Astrocyte (in vitro differentiated cells and primary cell): ENCODE results near the gene GALNT7. TPM values are rescaled to one million over a fixed set of nuclear protein-coding genes. Genes with fewer than 3 reads are reported as not detected.
A peak's percentile ranks its signal among the peaks of the same experiment; 100 is the strongest.

Experiments
- DNase-seq: peaks from one replicate; pipeline ENCODE4 v3.0.0-alpha.2; 2010; ENCODE audit warnings: low read depth
- FAIRE-seq: peaks from 2 replicates; lab custom pipeline; 2011; peaks lifted over from hg19 to GRCh38; lab: Jason Lieb, UNC
- H2AFZ ChIP-seq: 2 replicates; pipeline ENCODE4 v1.6.0; 2012; ENCODE audit warnings: low read depth, low read length, inconsistent platforms
- H3K27ac ChIP-seq: 2 replicates; pipeline ENCODE4 v1.5.1; 2011; ENCODE audit warnings: low read depth, low read length, inconsistent platforms
- H3K27me3 ChIP-seq: 2 replicates; pipeline ENCODE4 v1.6.0; 2011; ENCODE audit warnings: low read length, inconsistent platforms; ENCODE audit not compliant: insufficient read depth
- H3K36me3 ChIP-seq: 2 replicates; pipeline ENCODE4 v1.5.1; 2011; ENCODE audit warnings: low read length, inconsistent platforms; ENCODE audit not compliant: insufficient read depth
- H3K4me1 ChIP-seq: 2 replicates; pipeline ENCODE4 v1.5.1; 2011; ENCODE audit warnings: low read length, inconsistent platforms; ENCODE audit not compliant: insufficient read depth
- H3K4me2 ChIP-seq: 2 replicates; pipeline ENCODE4 v1.6.0; 2012; ENCODE audit warnings: low read length, inconsistent platforms
- H3K4me3 ChIP-seq: 2 replicates; pipeline ENCODE4 v1.5.1; 2011; ENCODE audit warnings: low read depth, mild to moderate bottlenecking, low read length, inconsistent platforms; ENCODE audit not compliant: insufficient read depth
- H3K79me2 ChIP-seq: 2 replicates; pipeline ENCODE4 v1.6.0; 2012; ENCODE audit warnings: mild to moderate bottlenecking, low read length, inconsistent platforms; ENCODE audit not compliant: insufficient read depth
- H3K9ac ChIP-seq: 2 replicates; pipeline ENCODE4 v1.6.0; 2012; ENCODE audit warnings: mild to moderate bottlenecking, low read length, inconsistent platforms
- H3K9me3 ChIP-seq: 2 replicates; pipeline ENCODE4 v1.5.1; 2012; ENCODE audit warnings: low read depth, mild to moderate bottlenecking, low read length, inconsistent platforms; ENCODE audit not compliant: insufficient read depth
- H4K20me1 ChIP-seq: 2 replicates; pipeline ENCODE4 v1.6.0; 2012; ENCODE audit warnings: low read length, inconsistent platforms; ENCODE audit not compliant: insufficient read depth
- H3K27ac Mint-ChIP-seq: one replicate; pipeline ENCODE4 v1.8.0; 2021; ENCODE audit warnings: mild to moderate bottlenecking, mixed read lengths; ENCODE audit not compliant: unreplicated experiment
- H3K27me3 Mint-ChIP-seq: one replicate; pipeline ENCODE4 v1.8.0; 2021; ENCODE audit warnings: low read depth, mixed read lengths; ENCODE audit not compliant: unreplicated experiment
- H3K36me3 Mint-ChIP-seq: one replicate; pipeline ENCODE4 v1.8.0; 2021; ENCODE audit warnings: low read depth, mixed read lengths; ENCODE audit not compliant: unreplicated experiment
- H3K4me1 Mint-ChIP-seq: one replicate; pipeline ENCODE4 v1.8.0; 2021; ENCODE audit warnings: low read depth, mixed read lengths; ENCODE audit not compliant: unreplicated experiment
- H3K4me3 Mint-ChIP-seq: one replicate; pipeline ENCODE4 v1.8.0; 2021; ENCODE audit warnings: mild to moderate bottlenecking, moderate library complexity, mixed read lengths; ENCODE audit not compliant: unreplicated experiment
- H3K9me3 Mint-ChIP-seq: one replicate; pipeline ENCODE4 v1.8.0; 2021; ENCODE audit warnings: mild to moderate bottlenecking, mixed read lengths; ENCODE audit not compliant: unreplicated experiment
- EZH2 ChIP-seq: IDR thresholded peaks from 2 replicates; pipeline ENCODE4 v1.6.1; 2012; ENCODE audit warnings: mild to moderate bottlenecking, low read length, inconsistent platforms; ENCODE audit not compliant: insufficient read depth
- total RNA-seq: library from RNA; stranded (reverse); gene quantifications from 2 replicates; pipeline ENCODE4 v1.2.1, GENCODE V29; 2021
- TF ChIP-seq, protein P1 (sequence below): IDR thresholded peaks from 2 replicates; pipeline ENCODE4 v1.5.1; 2011; ENCODE audit warnings: low read depth, mild to moderate bottlenecking, inconsistent platforms, low read length, moderate library complexity; ENCODE audit not compliant: insufficient read depth

The GALNT7 gene
- total RNA-seq, 1 donor from 2014 or later = 97.6 TPM

DNA sequence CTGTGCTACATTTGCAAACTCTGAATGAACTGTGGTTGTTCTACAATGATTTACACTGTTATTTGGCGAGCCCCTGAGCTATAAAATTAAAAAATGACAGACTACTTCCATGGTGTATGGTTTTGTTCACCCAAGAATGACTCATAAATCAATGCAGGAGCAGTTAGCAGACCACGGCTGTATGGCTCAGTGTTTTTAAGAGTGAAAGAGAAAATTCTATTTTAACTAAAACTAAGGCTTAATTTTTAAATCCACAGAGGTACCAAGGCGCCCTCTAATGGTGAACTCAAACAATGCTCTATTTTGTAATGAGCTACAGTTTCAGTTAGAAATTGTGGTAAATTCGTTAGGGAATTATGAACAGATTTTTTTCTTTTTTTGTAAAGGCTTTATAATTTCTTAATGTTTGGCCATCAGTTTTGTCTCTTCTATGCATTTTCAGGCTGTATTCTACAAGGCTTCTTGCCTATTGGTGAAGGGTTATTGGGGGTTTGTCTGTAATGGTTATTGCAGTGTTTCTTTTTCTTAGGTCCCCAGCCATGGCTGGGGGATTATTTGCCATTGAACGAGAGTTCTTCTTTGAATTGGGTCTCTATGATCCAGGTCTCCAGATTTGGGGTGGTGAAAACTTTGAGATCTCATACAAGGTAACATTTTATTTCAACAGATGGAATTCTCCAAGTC is 133.0 kb downstream of the GALNT7 start:
- FAIRE-seq (no peak), DNase-seq (peak; percentile 48)
- Mint-ChIP-seq H3K27ac (no peak overlapping the region), H3K4me3 (no peak overlapping the region), H3K36me3 (peaks cover 6% of the 10 kb centered on the region), H3K4me1 (peaks cover 16% of the 10 kb centered on the region), H3K9me3 (peaks cover 2% of the 10 kb centered on the region), H3K27me3 (no peaks in the 10 kb centered on the region)
- Histone ChIP-seq H3K79me2 (no peaks in the 10 kb centered on the region), H3K9ac (no peak overlapping the region), H3K4me2 (no peak overlapping the region), H4K20me1 (no peaks in the 10 kb centered on the region), H3K27me3 (no peaks in the 10 kb centered on the region), H3K4me1 (no peaks in the 10 kb centered on the region), H2AFZ (no peak overlapping the region), H3K4me3 (no peak overlapping the region), H3K27ac (no peak overlapping the region), H3K36me3 (no peaks in the 10 kb centered on the region), H3K9me3 (no peaks in the 10 kb centered on the region)
- TF ChIP-seq, protein P1, sequence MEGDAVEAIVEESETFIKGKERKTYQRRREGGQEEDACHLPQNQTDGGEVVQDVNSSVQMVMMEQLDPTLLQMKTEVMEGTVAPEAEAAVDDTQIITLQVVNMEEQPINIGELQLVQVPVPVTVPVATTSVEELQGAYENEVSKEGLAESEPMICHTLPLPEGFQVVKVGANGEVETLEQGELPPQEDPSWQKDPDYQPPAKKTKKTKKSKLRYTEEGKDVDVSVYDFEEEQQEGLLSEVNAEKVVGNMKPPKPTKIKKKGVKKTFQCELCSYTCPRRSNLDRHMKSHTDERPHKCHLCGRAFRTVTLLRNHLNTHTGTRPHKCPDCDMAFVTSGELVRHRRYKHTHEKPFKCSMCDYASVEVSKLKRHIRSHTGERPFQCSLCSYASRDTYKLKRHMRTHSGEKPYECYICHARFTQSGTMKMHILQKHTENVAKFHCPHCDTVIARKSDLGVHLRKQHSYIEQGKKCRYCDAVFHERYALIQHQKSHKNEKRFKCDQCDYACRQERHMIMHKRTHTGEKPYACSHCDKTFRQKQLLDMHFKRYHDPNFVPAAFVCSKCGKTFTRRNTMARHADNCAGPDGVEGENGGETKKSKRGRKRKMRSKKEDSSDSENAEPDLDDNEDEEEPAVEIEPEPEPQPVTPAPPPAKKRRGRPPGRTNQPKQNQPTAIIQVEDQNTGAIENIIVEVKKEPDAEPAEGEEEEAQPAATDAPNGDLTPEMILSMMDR = peak; percentile 73
- no peak for TF ChIP-seq EZH2

DNA sequence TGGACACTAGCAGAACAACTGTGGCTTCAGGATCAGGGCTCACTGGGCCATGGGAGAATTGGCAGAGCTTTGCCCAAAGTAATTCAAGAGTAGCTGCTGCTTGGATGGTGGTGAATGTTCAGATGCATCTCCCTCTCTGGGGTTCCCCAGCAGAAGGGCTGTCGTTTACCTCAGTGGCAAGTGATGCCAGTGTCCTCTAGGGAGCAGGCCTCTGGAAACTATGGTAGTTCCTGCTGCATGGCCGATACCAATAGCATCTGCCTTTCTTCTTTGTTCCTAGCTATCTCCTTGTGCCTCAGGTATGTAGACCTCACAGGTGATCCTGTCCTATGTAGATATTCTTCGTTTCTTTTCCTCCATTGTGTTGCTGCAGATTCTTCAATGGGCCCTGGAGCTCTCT is 139.2 kb downstream of the GALNT7 start:
- TF ChIP-seq, protein P1 = no peak
- TF ChIP-seq EZH2 = no peak
- Mint-ChIP-seq H3K27me3 (no peaks in the 10 kb centered on the region), H3K27ac (no peak overlapping the region), H3K4me1 (no peaks in the 10 kb centered on the region), H3K36me3 (peaks cover 17% of the 10 kb centered on the region), H3K4me3 (no peak overlapping the region), H3K9me3 (peaks cover 2% of the 10 kb centered on the region)
- Histone ChIP-seq H3K36me3 (no peaks in the 10 kb centered on the region), H3K9ac (no peak overlapping the region), H3K4me3 (no peak overlapping the region), H3K27me3 (no peaks in the 10 kb centered on the region), H3K27ac (no peak overlapping the region), H4K20me1 (no peaks in the 10 kb centered on the region), H3K79me2 (no peaks in the 10 kb centered on the region), H3K9me3 (no peaks in the 10 kb centered on the region), H3K4me1 (no peaks in the 10 kb centered on the region), H2AFZ (no peak overlapping the region), H3K4me2 (no peak overlapping the region)
- no peak for FAIRE-seq
- DNase-seq = no peak

DNA sequence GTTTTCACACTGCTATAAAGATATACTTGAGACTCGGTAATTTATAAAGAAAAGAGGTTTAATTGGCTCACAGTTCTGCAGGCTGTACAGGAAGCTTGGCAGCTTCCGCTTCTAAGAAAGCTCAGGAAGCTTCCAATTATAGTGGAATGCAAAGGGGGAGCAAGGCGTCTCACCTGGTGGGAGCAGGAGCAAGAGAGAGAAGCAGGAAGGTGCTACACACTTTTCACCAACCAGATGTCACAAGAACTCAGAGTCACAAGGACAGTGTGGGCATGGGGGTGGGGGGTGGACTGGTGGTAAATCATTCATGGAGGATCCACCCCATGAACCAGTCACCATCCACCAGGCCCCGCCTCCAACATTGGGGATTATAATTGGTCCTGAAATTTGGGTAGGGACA is 142.8 kb downstream of the GALNT7 start:
- H3K9ac ChIP-seq = no peak overlapping the region
- Mint-ChIP-seq H3K9me3 (no peaks in the 10 kb centered on the region), H3K27me3 (no peaks in the 10 kb centered on the region), H3K27ac (no peak overlapping the region), H3K36me3 (peaks cover 12% of the 10 kb centered on the region), H3K4me1 (no peaks in the 10 kb centered on the region), H3K4me3 (no peak overlapping the region)
- H3K27me3 ChIP-seq = no peaks in the 10 kb centered on the region
- H3K4me1 ChIP-seq = no peaks in the 10 kb centered on the region
- H3K36me3 ChIP-seq = no peaks in the 10 kb centered on the region
- no peak overlapping the region for H2AFZ ChIP-seq
- DNase-seq (no peak), FAIRE-seq (no peak)
- no peak overlapping the region for H3K27ac ChIP-seq
- no peak overlapping the region for H3K4me2 ChIP-seq
- no peak overlapping the region for H3K4me3 ChIP-seq
- no peaks in the 10 kb centered on the region for H3K9me3 ChIP-seq
- TF ChIP-seq EZH2 = no peak
- TF ChIP-seq, protein P1 = no peak
- no peaks in the 10 kb centered on the region for H4K20me1 ChIP-seq
- H3K79me2 ChIP-seq = no peaks in the 10 kb centered on the region
